Measurements from ENCODE around the gene R3HDM2.

The R3HDM2 gene

DNA sequence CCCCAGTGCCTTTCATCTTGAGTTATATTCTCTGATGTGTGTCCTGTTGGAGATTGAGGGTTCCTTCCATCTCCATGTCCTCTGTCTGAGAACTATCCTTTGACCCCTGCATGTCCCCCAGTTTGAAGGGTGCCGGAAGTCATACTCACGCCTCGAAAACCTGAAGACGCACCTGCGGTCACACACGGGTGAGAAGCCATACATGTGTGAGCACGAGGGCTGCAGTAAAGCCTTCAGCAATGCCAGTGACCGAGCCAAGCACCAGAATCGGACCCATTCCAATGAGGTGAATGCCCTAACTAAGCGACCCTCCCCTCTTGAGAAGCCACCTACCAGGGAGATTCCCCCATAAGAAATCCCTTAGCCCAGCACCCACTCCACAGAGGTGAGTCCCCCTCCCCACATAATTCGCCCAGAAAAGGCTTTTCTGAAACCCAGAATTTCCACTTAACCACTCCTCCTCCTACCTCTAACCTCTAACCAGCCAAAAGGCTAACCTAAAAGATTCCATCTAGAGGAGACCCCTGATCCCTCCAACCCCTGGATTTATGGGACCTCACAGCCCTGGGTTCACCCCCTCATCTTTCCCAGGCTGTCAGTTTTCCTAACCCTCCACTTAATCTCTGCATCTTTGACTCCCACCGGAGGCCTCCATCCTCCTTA is 36.5 kb upstream of the R3HDM2 start:
- DNase-seq (ENCODE audit: low spot score) = no peak

DNA sequence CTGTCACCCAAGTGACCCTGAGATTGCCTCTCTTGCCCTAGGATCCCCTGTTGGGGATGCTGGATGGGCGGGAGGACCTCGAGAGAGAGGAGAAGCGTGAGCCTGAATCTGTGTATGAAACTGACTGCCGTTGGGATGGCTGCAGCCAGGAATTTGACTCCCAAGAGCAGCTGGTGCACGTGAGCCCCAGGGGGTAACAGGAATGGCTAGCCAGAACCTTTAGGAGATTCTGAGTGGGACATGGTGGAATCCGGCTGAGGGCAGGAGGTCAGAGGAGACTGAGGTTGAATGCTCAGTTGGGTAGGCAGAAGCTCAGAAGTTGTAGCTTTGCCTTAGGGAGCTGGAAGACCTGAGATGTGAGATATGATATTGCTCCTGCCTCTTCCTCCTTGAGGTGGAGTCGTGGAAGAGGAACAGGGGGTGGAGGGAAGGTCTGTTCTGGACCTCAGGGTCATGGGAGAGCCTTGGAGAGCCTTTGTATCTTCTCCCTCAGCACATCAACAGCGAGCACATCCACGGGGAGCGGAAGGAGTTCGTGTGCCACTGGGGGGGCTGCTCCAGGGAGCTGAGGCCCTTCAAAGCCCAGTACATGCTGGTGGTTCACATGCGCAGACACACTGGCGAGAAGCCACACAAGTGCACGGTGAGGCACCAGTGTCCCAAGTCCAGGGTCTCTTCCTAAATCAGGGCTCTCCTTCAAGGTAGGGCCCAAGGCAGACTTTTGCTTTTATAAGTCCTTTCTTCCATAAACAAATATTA is 35.1 kb upstream of the R3HDM2 start:
- DNase-seq (ENCODE audit: low spot score) = no peak

- no peak for DNase-seq (ENCODE audit: low spot score)
Measured at GRCh38 chr12:57465030-57465746, 34.3 kb upstream of the R3HDM2 start.

GRCh38 chr12:57464569-57464968 is 33.7 kb upstream of the R3HDM2 start:
- no peak for DNase-seq (ENCODE audit: low spot score)

DNA sequence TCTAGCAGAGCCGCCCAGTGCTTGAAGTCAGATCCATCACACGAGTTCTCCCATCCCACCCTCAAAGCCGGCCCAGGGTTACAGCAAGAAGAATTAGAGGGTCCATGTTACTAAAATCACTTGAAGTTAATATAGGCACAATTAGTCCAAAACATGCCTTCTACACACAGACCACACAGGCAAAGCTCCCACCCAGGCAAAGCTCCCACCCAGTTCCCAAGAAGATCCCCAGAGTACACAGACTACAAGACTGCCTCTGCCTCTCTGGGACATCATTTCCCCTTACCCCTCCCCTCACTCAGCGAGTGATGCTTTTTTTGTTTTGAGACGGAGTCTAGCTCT is 32.0 kb upstream of the R3HDM2 start:
- DNase-seq (ENCODE audit: low spot score) = no peak

GRCh38 chr12:57462251-57462911 is 31.5 kb upstream of the R3HDM2 start:
- DNase-seq (ENCODE audit: low spot score) = peak; percentile 96

- DNase-seq (ENCODE audit: low spot score) = no peak
Measured at GRCh38 chr12:57461917-57462250, 31.0 kb upstream of the R3HDM2 start.

DNA sequence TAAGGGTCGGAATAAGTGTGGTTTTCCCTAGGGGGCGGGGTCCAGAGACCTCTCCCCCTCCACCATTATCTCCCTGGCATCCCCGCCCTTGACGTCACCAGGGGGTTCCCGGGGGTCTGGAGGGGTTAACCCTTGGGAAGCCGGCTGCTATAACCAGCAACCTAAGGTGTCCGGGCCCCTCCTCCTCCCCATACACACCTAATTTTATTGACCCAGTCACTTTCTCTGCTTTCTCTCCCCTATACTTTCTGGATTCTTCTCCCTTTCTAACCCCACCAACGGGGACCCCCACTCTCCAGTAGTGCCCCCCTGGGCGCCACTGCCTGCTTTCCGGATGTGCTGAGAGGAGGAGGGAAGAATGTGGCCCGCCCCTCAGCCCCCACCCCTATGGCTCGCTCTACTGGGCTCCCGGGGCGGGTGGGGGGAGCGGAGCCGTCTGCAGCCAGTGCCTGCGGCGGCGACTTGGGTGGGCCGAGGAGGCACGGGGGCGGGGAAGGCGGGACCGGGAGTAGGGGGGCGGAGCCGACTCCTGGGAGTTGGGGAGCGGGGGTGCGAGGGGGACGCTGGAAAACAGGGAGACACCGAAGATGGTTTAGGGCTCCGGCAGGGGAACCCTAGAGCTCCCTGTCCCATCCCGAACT is 30.6 kb upstream of the R3HDM2 start:
- peak; percentile 91 for DNase-seq (ENCODE audit: low spot score)

- peak; percentile 94 for DNase-seq (ENCODE audit: low spot score)
Measured at GRCh38 chr12:57460841-57461275, 30.0 kb upstream of the R3HDM2 start.

DNA sequence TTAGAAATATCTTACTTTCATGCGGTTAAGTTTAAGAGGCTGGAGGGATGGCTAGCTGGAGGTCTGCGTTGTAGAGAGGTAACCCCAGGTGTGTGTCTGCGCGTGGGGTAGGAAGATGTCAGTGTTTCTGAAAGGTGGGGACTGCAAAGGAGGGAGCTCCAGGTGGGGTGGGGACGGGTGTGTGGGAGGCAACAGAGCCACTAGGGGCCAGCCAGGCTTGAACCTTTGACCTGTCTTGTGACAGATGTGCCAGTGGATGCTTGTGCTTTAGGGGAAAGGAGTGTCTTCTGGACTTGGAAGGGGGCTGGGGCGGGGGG is 29.6 kb upstream of the R3HDM2 start:
- DNase-seq (ENCODE audit: low spot score) = no peak

DNA sequence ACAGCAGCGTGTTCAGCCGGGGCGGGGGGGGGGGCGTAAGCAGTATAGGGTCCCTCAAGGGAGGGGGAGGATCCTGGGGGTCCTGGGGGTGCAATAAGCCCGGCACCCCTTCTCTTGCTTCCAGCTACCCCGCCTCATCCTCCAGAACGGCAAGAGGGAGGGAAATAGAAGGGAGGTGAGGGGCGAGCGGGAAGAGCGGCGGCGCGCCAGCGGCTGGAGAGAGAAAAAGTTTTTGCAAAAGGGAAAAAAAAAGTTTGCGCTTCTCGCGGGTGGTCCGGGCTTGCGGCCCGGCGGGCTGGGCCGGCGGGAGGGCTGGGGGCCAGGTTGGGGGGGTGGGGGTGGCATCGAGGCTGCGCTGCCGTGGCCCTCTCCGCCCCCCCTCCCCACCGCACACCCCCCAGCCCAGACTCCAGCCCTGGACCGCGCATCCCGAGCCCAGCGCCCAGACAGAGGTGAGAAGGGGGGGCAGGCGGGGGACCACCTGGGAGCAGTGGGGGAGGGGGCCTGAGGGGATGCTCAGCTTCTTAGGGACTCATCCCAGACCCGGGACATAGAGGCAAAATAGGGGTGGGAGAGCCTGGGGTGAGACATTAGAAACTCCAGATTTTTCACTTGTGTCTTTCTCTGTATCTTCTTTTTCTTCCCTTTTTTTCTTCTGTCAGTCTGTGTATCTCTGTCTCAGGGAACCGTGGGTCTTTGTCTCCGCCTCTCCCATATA is 29.1 kb upstream of the R3HDM2 start, which contains the start of gene GLI1:
Gene GLI1 (plus strand): TSS at position 36 of the 718 bp plus-strand sequence. CDS start 3,907 bp downstream, outside the sequence.
- peak; percentile 84 for DNase-seq (ENCODE audit: low spot score)

DNA sequence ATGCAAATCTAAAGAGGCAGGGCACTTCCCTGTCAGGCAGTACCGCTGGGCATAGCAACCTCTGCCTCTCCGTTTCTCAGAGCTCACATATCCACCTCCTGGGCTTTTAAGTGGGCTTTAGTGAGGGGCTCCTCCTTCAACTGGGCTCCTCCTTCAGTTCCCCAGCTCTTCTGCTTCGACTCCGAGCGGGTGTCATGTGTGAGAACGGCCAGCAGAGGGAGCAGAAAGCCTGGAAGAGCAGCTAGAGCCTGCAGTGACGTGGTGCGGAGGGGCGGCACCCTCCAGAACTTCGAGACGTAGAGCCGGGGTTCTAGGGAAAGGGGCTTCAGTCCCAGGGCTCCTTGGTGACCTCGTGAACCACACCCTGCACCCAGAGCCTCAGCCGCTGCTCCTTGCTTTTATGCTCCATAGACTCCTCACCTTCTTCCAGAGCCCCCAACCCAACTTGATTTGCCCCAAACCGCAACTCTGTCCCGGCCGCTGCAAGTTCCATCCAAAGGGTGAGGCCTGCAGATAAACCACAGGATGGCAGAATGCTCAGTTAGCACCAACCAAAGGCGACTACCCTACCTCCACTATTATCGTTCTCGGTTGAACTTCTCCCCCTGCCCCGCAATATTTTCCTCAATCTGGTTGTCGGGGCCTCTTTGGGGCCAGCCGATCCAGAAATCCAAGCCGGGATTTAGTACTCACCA is 28.4 kb upstream of the R3HDM2 start:
- peak; percentile 97 for DNase-seq (ENCODE audit: low spot score)

GRCh38 chr12:57458665-57459054 is 27.8 kb upstream of the R3HDM2 start:
- no peak for DNase-seq (ENCODE audit: low spot score)

GRCh38 chr12:57456737-57457490 is 26.1 kb upstream of the R3HDM2 start:
- no peak for DNase-seq (ENCODE audit: low spot score)

DNA sequence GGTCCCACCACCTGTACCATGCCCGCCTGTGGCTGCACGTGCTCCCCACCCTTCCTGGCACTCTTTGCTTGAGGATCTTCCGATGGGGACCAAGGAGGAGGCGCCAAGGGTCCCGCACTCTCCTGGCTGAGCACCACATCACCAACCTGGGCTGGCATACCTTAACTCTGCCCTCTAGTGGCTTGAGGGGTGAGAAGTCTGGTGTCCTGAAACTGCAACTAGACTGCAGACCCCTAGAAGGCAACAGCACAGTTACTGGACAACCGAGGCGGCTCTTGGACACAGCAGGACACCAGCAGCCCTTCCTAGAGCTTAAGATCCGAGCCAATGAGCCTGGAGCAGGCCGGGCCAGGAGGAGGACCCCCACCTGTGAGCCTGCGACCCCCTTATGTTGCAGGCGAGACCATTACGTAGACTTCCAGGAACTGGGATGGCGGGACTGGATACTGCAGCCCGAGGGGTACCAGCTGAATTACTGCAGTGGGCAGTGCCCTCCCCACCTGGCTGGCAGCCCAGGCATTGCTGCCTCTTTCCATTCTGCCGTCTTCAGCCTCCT is 25.4 kb upstream of the R3HDM2 start:
- peak; percentile 82 for DNase-seq (ENCODE audit: low spot score)

DNA sequence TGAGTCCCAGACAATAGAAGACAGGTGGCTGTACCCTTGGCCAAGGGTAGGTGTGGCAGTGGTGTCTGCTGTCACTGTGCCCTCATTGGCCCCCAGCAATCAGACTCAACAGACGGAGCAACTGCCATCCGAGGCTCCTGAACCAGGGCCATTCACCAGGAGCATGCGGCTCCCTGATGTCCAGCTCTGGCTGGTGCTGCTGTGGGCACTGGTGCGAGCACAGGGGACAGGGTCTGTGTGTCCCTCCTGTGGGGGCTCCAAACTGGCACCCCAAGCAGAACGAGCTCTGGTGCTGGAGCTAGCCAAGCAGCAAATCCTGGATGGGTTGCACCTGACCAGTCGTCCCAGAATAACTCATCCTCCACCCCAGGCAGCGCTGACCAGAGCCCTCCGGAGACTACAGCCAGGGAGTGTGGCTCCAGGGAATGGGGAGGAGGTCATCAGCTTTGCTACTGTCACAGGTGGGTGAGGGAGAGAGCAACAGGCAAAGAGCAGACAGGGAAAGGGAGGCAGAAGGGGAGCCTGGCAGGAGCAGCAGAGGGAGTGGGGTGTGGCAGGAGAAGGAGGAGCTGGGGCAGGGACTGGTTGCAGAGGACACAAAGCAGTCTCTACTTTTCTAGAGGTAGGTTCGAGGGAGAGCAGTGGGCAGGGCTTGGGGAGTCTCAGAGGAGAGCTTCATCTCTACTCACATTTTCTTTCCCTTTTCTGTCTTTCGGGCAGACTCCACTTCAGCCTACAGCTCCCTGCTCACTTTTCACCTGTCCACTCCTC is 24.7 kb upstream of the R3HDM2 start:
- no peak for DNase-seq (ENCODE audit: low spot score)

- peak; percentile 89 for DNase-seq (ENCODE audit: low spot score)
Measured at GRCh38 chr12:57454566-57455373, 23.9 kb upstream of the R3HDM2 start, which contains the start of gene INHBE. Gene INHBE (plus strand): TSS chr12:57455307. CDS start chr12:57455537, 230 bp downstream.

DNA sequence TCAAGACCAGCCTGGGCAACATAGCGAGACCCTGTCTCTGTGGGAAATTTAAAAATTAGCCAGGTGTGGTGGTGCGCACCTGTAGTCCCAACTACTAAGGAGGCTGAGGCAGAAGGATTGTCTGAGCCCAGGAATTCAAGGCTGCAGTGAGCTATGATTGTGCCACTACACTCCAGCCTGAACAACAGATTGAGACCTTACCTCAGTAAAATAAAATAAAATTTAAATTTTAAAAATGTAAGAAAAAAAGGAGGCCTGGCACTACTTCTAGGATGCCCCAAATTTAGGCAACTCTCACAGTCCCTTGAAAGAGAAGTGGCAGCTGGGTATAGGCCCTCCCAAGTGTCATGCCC is 23.3 kb upstream of the R3HDM2 start:
- DNase-seq (ENCODE audit: low spot score) = no peak
